Stimulated activated CD4-positive, alpha-beta T cell treated with anti-CD3 and anti-CD28 coated beads, TNF-alpha, amount 100 ng/mL, for 4 hours (primary cell): ENCODE measurements around the gene ATCAY.
"Not testable (repeated sequence)": the region's sequence is repeated elsewhere in the genome, so short reads cannot be mapped to it uniquely, and the experiment has no call there.

Experiments used
- DNase-seq, 3 experiments: peaks; one replicate each; pipeline ENCODE4 v3.0.0-alpha.2; 2020; ENCODE audit warnings: low read depth in 3 of 3

The ATCAY gene

DNA sequence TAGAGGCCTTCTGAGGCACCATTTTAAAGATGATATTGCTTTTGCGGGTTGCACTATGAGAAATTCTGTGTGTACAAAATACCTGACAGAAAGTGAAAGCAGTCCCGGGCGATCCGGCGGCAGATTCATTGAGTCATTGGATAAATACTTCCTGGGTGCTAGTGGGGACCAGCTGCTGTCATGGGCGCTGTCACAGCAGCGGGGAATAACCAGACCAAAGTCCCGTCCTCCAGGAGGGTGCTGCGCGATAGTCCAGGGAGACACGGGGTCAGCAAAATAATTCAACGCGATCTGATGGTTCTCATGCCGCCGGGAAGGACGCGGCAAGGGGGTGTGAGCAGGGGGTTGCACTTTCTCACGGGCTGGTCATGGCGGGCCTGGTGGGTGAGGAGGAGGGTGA lies 25.2 kb upstream of the ATCAY start:
- DNase-seq = no peak

DNA sequence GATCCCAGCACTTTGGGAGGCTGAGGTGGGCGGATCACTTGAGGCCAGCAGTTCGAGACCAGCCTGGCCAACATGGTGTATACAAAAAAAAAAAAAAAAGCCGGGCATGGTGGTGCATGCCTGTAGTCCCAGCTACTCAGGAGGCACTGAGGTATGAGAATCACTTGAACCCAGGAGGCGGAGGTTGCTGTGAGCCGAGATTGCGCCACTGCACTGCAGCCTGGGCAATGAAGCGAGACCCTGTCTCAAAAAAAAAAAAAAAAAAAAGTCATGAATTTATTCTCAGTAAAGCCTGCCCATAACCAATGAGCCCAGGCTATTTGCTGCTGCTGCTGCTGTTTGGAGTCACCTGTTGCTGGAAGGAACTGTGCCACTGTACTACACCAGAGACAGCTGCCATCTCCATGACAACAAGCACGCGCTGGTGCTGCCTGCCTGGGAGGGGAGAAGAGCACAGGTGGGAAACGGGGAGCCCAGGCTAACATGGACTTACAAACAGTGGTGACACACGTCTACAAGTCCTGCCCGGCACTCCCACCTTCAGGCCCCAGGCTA lies 23.0 kb upstream of the ATCAY start:
- no peak for DNase-seq

DNA sequence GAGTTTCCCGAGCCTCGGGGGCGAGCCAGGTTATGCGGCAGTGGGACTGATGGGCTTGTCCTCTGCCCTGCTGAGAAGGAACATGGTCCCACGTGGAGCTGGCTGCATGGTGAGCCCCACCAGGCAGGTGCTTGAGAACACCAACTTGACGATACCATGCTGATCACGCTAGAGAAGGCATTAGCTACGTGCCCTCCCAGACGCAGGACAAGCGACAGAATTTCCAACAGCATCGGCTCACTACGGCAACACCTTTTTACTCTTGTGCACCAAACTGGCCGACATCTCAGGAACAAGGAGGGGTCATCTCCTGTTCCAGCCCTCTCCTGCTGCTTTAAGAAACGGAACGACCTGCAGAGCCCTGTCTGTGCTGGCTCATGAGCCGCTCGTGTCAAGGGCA lies 20.0 kb upstream of the ATCAY start:
- no peak for DNase-seq

DNA sequence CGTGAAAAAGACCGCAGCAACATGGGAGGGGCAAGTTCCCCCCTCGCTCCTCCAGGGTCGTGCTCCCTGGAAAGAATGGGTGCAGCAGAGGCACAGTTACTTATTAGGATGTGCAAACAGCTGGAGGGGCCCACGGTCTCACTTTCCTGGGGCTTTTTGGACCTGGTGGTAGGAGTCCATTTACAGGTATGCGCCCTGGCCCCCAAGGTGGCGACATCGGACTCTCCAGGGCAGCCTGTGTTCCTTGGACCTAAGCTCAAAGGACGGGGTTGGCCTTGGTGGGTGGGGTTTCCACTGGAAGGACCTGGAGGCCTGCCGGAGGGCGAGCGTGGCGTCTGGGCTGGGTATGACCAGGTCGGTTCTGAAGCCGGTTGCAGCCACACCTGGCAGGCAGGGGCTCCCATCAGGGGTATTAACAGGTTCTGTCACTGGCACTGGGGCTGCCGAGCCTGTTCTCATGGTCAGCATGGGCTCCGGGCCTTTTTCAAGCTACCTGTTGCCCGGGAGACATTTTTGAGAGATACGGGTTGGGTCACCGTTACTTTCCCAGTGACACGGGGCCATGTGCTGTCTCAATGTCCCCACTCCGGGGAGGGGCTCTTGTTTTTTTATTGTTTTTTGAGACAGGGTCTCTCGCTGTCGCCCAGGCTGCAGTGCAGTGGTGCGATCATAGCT lies 17.5 kb upstream of the ATCAY start:
- no peak for DNase-seq

DNA sequence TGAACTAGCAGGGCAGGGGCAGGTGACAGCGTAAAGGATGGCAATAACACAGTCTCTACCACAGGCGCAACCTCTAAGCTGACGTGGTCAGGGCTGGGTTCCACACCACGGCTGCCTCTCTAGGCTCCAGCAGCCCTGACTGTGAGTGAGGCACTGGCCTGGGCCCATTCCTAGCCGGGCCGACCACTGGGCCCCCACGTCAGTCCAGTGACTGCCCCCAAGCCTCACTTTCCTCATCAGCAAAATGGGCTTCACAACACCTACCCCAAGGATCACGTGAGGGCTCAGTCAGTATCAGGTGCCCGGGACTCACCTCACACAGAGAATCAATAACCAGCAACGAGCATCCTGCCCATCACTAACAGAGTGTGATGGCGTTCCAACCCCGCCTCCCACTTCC lies 16.8 kb upstream of the ATCAY start:
- no peak for DNase-seq

DNA sequence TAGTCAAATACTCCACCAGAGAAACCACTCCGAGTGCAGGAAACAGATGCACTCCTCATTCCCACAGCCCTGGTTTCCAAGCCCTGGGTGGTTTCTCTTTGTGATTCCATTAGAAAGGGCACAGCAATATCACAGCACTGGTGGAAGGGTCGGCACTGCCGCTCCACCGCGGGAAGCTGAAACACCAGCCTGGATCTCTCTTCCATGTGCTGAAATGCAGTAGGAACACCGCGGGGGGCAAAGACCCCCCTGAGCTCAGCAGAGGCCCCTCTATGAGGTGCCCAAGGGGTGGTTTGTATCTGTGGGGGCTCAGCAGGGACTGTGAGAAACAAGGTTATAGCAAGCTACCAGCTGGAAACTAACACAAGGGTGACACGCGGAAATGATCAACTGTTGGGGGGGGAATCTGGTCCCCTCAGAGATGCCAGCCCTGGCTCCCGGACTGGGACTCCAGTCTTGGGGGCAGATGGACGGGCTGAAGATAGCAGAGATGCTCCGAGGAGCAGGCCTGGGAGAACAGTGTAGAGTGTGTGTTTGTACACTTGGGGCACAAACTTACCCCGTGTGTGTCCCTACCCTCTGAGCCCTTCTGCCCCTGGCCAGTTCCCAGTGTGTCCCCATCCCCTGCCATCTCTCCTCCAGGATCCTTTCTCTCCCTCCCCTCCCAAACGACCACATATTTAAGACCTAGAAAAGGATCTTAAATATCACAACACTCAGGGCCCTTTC lies 13.4 kb upstream of the ATCAY start:
- DNase-seq = no peak

DNA sequence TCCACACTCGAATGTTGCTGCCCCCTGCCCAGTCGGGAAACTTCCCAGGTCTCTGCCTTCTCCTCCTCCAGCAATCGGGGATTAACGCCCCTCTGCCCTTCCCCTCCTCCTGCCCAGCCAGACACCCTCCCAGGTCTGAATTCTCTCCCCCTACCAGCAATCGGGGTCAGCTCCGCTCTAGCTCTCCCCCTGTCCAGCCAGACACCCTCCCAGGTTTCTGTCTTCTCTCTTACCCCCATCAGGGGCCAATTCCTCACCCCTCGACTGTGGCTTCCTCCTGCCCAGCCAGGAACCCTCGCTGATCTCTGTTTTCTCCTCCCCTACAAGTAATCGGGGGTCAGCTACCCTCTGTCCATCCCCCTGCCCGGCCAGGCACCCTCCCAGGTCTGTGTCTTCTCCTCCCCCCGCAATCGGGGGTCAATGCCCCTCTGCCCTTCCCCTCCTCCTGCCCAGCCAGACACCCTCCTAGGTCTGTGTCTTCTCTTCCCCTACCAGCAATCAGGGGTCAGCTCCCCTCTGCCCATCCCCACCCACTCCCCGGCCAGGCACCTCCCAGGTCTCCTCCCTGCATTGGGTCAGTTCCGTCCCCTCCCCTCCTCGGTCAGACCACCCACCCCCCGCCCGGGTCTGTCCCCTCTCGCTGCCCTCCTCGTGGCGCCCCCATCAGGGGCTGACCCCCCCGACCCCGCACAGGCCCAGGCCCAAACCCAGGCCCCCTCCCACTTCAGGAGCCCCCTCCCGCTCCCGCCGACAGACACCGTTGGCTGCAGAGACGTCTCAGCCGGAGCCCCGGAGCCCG lies 12.3 kb upstream of the ATCAY start:
- DNase-seq = no peak

DNA sequence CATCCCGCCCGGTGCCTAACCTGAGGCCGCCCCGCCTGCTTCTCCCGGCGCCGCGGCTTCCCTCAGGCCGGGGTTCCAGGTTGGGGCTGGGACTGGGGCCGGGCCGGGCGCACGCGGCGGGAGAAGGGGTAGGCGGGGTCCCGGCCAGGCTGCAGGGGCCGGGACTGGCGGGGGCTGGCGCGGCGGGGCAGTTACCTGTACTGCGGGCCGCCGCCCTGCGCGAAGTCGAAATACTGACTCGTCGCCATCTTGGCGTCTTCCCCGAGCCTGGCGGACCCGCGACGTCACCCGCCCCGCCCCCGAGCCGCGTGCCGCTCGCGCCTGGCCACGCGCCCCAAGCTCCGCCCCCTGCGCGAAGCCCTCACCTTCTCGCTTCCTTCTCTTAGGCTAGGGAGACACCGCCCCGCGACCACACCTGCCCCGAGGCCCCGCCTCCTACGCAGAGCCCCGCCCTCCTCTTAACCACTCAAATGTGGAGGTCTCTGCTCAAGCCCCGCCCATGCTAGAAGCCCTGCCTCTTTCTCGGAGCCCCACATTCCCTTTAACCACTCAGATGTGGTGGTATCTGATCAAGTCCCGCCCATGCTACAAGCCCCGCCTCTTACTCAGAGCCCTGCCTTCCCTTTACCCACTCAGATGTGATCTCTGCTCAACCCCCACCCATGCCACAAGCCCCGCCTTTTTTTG lies 11.6 kb upstream of the ATCAY start, which contains the start of gene ZFR2:
Gene ZFR2, minus strand, starts transcription at position 269 of the 687 bp plus-strand sequence. Its CDS starts 21 bp downstream, at position 248.
- DNase-seq = no peak

DNA sequence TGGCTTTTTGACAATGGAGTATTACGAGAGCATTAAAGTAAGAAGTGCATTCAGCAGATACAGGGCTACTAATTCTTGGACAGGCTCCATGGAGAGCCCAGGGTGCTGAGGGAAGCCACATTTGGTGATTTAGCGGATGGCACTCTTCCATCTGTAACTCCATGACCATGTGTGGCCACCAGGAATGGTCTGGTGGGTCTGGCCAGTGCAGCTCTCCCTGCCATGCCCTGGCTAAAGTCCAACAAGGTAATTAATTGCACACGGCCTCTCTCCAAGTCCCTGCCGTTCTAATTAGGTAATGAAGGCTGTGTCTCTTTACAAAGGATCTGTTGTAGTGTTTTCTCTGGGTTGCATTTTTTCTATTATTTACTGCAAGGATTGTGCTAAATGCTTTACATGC lies 7.3 kb upstream of the ATCAY start:
- DNase-seq = no peak

DNA sequence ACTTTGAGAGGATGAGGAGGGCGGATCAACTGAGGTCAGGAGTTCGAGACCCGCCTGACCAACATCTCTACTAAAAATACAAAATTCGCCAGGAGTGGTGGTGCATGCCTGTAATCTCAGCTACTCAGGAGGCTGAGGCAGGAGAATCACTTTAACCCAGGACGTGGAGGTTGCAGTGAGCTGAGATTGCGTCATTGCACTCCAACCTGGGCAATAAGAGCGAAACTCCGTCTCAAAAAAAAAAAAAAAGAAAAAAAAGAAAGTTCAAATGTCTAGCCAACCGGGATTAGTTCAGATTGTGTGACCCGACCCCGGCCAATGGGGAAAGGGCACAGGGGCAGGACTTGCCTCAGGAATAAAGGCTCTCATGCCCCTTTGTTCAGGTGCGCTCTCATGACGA lies 5.8 kb upstream of the ATCAY start:
- not testable (repeated sequence) for DNase-seq

DNA sequence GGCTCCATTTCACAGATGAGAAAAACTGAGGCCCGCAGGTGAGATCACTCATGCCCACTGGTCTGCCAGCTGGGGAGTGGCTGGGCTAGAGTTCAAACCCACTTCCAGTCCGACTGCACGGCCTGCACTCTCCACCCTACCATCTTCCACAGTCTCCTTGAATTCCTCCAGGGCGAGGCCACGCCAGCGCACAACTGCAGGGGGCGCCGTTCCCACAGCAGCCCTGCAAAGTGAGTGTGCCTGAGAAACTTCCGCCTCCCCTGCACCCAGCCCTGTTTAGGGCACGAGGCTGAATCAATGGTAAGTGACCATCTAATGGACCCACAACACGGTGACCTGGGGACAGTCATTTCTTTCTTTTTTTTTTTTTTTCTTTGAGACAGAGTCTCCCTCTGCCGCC lies 829 bp upstream of the ATCAY start:
- DNase-seq = no peak

DNA sequence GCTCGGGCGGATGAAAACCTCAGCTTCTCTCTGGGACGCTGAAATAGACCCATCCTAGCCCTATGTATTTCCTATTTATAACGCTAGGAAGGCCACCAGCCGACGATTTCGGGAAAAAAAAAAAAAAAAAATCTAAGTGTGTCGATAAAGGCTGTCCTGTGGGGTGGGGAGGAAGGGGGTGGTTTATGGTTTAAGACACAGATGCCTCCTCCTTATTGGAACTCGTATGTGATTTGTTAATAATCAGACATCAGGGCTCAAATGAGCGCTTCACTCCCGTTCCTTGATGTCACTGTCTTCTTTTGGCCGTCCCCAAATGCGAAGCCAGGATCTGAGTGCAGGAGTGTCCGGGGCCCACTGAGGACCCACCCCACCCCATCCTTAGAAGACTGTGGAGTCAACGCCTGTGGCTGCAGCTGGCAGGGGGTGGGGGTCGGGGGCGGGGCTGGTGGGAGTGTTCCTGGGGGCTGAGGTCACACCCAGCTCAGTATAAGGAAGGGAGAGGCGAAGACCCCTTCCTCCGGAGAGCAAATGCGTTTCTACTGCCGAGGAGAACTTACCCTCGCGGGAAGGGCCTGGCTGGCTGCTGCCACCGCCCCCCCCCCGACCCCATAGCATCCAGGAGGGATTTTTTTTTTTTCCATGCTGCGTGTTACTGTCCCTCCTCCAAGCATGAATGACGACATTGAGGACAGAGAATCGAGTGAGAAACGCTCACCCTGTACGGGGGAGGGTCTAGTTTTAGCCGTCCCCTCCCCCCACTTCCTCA lies 971 bp downstream of the ATCAY start:
- DNase-seq = no peak

DNA sequence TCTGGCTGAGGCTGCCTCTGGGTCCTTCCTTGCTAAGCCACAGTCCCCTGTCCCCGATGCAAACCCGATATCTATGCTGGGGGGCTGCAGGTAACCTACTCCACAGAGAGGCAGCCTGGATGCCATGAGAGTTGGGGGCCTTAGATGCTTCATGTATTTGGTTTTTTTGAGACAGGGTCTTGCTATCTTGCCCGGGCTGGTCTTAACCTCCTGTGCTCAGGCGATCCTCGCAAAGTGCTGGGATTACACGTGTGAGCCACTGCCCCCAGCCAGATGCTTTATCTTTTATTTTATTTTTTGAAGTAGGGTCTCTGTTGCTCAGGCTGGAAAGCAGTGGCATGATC lies 1.5 kb downstream of the ATCAY start:
- DNase-seq = no peak

DNA sequence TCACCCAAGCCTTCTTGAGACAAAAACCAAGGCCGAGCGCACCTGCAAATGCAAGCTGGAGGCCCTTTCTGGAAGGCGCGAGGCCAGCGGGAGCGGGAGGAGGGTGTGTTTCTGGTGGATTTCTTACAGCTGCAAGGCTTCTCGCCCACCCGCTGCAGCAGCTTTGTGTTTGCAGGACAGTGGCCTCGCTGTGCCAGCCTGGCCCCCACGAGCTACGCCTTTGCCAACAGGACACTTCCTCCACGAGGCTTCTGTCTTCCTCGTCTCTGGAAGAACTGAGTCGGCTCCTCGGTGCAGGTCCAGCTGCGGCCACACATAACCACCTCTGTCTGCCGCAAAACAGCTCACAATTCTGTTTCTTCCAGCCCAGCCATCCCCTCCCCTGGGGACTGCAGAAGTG lies 10.1 kb downstream of the ATCAY start:
- DNase-seq = no peak

DNA sequence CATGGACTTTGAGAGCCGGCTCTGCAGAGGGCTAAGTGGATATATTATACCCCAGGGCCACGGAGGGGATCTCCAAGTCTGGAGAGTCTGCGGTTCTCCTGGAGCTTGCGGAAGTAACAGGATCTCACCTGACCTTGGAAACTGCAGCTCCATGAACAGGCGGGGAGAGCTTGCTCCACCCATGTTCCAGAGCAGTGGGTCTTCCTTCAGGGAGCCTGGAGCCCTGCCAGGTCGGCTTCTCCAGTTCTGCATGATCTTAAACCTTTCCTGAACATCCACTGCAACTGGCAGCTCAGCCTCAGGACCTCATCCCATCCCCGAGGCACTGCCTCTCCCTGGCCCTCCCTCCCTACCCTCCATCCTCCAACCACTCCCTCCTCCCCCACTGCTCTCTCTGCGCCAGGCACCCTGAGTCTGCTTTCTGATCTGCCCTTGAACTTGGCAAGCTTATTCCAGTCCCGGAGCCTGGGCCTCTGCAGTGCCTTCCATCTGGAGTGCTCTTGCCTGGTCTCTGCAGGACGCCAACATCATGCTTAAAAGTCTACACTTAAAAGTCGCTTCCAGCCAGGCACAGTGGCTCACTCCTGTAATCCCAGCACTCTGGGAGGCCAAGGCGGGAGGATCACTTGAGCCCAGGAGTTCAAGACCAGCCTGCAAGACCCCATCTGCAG lies 13.2 kb downstream of the ATCAY start:
- DNase-seq = no peak

DNA sequence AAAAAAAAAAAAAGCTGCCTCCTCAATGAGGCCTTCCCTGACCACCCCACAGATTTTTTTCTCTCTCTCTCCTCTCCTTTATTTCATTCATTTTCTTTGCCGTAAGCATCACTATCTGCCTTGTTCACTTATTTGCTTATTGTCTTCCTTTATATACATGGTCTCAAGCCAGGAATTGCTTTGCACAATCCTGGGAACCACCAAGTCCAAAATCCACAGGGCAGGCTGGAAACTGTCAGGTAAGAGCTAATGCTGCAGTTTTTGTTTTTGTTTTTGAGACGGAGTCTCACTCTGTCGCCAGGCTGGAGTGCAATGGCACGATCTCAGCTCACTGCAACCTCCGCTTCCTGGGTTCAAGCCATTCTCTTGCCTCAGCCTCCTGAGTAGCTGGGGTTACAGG lies 14.5 kb downstream of the ATCAY start:
- DNase-seq = not testable (repeated sequence)

DNA sequence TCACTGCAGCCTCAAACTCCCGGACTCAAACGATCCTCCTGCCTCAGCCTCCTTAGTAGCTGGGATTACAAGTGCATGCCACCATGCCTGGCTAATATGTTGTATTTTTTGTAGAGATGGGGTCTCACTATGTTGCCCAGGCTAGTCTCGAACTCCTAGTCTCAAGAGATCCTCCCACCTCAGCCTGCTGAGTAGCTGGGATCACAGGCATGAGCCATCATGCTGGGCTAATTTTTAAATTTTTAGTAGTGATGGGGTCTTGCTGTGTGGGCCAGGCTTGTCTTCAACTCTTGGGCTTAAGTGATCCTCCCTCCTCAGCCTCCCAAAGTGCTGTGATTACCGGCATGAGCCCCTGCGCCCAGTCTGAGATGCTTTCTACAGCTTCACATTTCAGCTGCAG lies 15.3 kb downstream of the ATCAY start:
- DNase-seq = no peak

DNA sequence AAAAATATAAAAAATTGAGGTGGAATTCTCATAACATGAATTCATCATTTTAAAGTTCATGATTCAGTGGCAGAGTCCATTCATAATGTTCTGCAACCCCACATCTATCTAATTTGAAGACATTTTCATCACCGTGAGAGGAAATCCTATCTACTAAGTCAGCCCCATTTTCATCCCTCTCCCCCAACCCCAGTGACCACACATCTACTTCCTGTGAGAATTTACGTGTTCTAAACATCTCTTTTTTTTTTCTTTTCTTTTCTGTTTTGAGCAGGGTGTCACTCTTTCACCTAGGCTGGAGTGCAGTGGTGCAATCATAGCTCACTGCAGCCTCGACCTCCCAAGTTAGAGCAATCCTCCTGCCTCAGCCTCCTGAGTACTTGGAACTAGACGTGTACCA lies 17.5 kb downstream of the ATCAY start:
- no peak for DNase-seq

DNA sequence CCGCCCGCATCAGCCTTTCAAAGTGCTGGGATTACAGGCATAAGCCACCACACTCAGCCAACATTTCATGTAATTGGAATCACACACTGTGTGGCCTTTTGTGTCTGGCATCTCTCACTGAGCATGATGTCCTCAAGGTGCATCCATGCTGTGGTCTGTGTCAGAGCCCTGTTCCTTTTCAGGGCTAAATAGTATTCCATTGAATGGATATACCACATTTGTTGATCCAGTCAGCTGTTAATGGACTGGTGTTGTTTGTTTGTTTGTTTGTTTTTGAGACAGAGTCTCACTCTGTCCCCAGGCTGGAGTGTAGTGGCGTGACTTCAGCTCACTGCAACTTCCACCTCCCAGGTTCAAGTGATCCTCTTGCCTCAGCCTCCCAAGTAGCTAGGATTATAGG lies 17.9 kb downstream of the ATCAY start:
- DNase-seq = no peak

DNA sequence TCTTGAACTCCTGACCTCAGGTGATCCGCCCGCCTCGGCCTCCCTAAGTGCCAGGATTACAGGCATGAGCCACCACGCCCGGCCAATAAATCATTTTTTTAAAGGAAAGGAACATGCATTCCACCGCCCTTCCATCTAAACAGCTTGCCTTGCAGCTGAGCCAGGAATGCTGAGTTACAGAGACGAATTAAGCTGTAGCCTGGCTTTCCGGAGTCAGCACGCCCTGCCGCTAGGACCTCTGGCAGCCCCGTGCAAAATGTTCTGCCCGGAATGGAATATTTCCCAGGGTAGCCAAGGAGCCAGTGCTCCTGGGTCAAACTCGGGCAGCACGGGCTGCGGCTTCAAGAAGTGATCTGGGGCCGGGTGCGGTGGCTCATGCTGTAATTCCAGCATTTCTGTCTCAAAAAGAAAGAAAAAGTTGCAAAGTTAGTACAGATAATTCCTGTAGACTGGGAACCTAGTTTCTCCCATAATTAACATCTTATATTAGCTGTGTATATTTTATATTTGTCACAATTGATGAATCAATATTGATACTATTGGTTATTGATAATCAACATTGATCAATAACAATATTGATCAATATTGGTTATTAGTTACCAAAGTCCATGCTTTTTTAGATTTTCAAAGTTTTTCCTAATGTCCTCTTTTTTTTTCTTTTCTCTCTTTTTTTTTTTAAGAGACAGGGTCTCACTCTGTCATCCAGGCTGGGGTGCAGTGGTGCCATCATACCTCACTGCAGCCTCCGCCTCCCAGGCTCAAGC lies 19.2 kb downstream of the ATCAY start:
- no peak for DNase-seq
